ENCODE results near the gene IL2RA. TPM values are rescaled to one million over a fixed set of nuclear protein-coding genes. Genes with fewer than 3 reads are reported as not detected.

The IL2RA gene
- total and polyA plus RNA-seq, 9 of the 15 experiments (the other 6 are each of a cell fraction or from before 2014, with no cell fraction given) = 0.95 TPM; not detected in 8

- peak; percentile 57 for TF ChIP-seq ESRRA (IDR thresholded peaks at IDR 0.05; ENCODE audit: borderline replicate concordance, low read depth)
- TF ChIP-seq, protein P1, sequence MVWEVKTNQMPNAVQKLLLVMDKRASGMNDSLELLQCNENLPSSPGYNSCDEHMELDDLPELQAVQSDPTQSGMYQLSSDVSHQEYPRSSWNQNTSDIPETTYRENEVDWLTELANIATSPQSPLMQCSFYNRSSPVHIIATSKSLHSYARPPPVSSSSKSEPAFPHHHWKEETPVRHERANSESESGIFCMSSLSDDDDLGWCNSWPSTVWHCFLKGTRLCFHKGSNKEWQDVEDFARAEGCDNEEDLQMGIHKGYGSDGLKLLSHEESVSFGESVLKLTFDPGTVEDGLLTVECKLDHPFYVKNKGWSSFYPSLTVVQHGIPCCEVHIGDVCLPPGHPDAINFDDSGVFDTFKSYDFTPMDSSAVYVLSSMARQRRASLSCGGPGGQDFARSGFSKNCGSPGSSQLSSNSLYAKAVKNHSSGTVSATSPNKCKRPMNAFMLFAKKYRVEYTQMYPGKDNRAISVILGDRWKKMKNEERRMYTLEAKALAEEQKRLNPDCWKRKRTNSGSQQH (CRISPR knock-in tag; IDR thresholded peaks at IDR 0.05) = no peak
- no peak for TF ChIP-seq ILF3 (IDR thresholded peaks at IDR 0.05; ENCODE audit: borderline replicate concordance)
- no peak for TF ChIP-seq ZNF436 (CRISPR knock-in tag; IDR thresholded peaks at IDR 0.05)
- peak; percentile 39; the same call in 1 of the 2 replicates for TF ChIP-seq ELF1 (tag; IDR thresholded peaks at IDR 0.05)
- no peak for TF ChIP-seq ZNF780A (CRISPR knock-in tag; IDR thresholded peaks at IDR 0.05)
- no peak for TF ChIP-seq RBFOX2 (IDR thresholded peaks at IDR 0.05; ENCODE audit: low read depth, low read length)
- TF ChIP-seq, protein P2, sequence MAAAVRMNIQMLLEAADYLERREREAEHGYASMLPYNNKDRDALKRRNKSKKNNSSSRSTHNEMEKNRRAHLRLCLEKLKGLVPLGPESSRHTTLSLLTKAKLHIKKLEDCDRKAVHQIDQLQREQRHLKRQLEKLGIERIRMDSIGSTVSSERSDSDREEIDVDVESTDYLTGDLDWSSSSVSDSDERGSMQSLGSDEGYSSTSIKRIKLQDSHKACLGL (CRISPR knock-in tag; IDR thresholded peaks at IDR 0.05; ENCODE audit: borderline replicate concordance, poor library complexity, severe bottlenecking) = no peak
- peak; percentile 71; the same call in 1 of the 2 replicates for TF ChIP-seq SMARCA4 (IDR thresholded peaks at IDR 0.05)
- TF ChIP-seq XRCC4 (IDR thresholded peaks at IDR 0.05; ENCODE audit: extremely low read depth, insufficient read depth, insufficient read length) = no peak
- TF ChIP-seq IRF2 (CRISPR knock-in tag; IDR thresholded peaks at IDR 0.05) = no peak
- TF ChIP-seq, protein P3, sequence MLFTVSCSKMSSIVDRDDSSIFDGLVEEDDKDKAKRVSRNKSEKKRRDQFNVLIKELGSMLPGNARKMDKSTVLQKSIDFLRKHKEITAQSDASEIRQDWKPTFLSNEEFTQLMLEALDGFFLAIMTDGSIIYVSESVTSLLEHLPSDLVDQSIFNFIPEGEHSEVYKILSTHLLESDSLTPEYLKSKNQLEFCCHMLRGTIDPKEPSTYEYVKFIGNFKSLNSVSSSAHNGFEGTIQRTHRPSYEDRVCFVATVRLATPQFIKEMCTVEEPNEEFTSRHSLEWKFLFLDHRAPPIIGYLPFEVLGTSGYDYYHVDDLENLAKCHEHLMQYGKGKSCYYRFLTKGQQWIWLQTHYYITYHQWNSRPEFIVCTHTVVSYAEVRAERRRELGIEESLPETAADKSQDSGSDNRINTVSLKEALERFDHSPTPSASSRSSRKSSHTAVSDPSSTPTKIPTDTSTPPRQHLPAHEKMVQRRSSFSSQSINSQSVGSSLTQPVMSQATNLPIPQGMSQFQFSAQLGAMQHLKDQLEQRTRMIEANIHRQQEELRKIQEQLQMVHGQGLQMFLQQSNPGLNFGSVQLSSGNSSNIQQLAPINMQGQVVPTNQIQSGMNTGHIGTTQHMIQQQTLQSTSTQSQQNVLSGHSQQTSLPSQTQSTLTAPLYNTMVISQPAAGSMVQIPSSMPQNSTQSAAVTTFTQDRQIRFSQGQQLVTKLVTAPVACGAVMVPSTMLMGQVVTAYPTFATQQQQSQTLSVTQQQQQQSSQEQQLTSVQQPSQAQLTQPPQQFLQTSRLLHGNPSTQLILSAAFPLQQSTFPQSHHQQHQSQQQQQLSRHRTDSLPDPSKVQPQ (CRISPR knock-in tag; IDR thresholded peaks at IDR 0.05; ENCODE audit: borderline replicate concordance) = no peak
- TF ChIP-seq BCOR (IDR thresholded peaks at IDR 0.05) = no peak
- TF ChIP-seq PHF21A (IDR thresholded peaks at IDR 0.05; ENCODE audit: borderline replicate concordance, low read depth) = no peak
- no peak for TF ChIP-seq SMAD2 (IDR thresholded peaks at IDR 0.05; ENCODE audit: low read depth, low read length)
- TF ChIP-seq FUS (optimal IDR thresholded peaks at IDR 0.05; ENCODE audit: low read depth, low read length) = no peak
- TF ChIP-seq NBN (IDR thresholded peaks at IDR 0.05; ENCODE audit: low read depth) = no peak
- TF ChIP-seq RBBP5 (IDR thresholded peaks at IDR 0.05; ENCODE audit: borderline replicate concordance, insufficient read depth, low read length, poor library complexity, severe bottlenecking) = peak; percentile 39
- TF ChIP-seq SRSF7 (optimal IDR thresholded peaks at IDR 0.05; ENCODE audit: low read depth, low read length) = no peak
- TF ChIP-seq, protein P4, sequence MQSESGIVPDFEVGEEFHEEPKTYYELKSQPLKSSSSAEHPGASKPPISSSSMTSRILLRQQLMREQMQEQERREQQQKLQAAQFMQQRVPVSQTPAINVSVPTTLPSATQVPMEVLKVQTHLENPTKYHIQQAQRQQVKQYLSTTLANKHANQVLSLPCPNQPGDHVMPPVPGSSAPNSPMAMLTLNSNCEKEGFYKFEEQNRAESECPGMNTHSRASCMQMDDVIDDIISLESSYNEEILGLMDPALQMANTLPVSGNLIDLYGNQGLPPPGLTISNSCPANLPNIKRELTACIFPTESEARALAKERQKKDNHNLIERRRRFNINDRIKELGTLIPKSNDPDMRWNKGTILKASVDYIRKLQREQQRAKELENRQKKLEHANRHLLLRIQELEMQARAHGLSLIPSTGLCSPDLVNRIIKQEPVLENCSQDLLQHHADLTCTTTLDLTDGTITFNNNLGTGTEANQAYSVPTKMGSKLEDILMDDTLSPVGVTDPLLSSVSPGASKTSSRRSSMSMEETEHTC (IDR thresholded peaks at IDR 0.05) = no peak
- TF ChIP-seq EHMT2 (IDR thresholded peaks at IDR 0.05) = no peak
- no peak for TF ChIP-seq ZNF212 (CRISPR knock-in tag; IDR thresholded peaks at IDR 0.05)
- TF ChIP-seq, protein P5, sequence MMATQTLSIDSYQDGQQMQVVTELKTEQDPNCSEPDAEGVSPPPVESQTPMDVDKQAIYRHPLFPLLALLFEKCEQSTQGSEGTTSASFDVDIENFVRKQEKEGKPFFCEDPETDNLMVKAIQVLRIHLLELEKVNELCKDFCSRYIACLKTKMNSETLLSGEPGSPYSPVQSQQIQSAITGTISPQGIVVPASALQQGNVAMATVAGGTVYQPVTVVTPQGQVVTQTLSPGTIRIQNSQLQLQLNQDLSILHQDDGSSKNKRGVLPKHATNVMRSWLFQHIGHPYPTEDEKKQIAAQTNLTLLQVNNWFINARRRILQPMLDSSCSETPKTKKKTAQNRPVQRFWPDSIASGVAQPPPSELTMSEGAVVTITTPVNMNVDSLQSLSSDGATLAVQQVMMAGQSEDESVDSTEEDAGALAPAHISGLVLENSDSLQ (IDR thresholded peaks at IDR 0.05) = peak; percentile 92
- TF ChIP-seq ZNF785 (CRISPR knock-in tag; IDR thresholded peaks at IDR 0.05) = no peak
Measured at GRCh38 chr10:6033954-6034353, 28.2 kb downstream of the IL2RA start (continued).
